Lung (tissue), 12 donors: ENCODE results near the gene OPCML. TPM values are rescaled to one million over a fixed set of nuclear protein-coding genes. Genes with fewer than 3 reads are reported as not detected.

ENCODE experiments used
- ATAC-seq: fragments of 200-7000 bp; cut with Tn5 transposase; one replicate; pipeline ENCODE4 v1.9.1; 2020; ENCODE audit warnings: moderate number of reproducible peaks; ENCODE audit not compliant: insufficient read depth, low FRiP score
- DNase-seq, 3 donors: peaks; one replicate each; pipeline ENCODE4 v3.0.0-alpha.2; 2013 to 2017
- H3K27ac ChIP-seq, 2 donors: one replicate each; pipeline ENCODE4 v1.5.1; 2013; ENCODE audit warnings: mild to moderate bottlenecking in 2 of 2, moderate library complexity in 2 of 2, control low read depth in 1 of 2, inconsistent platforms in 1 of 2, low read depth in 1 of 2, low read length in 1 of 2
- H3K27me3 ChIP-seq, 3 donors: one replicate each; pipeline ENCODE4 v1.5.1; 2013; ENCODE audit warnings: low read length in 2 of 3; ENCODE audit not compliant: control insufficient read depth in 3 of 3, insufficient read depth in 3 of 3
- H3K36me3 ChIP-seq, 4 donors: one replicate each; pipeline ENCODE4 v1.5.1; 2013; ENCODE audit warnings: low read length in 4 of 4, mild to moderate bottlenecking in 1 of 4, moderate library complexity in 1 of 4; ENCODE audit not compliant: control insufficient read depth in 4 of 4, insufficient read depth in 4 of 4
- H3K4me1 ChIP-seq, 5 donors: one replicate each; pipeline ENCODE4 v1.5.1; 2013; ENCODE audit warnings: low read length in 5 of 5, mild to moderate bottlenecking in 2 of 5, moderate library complexity in 1 of 5; ENCODE audit not compliant: control insufficient read depth in 5 of 5, insufficient read depth in 5 of 5
- H3K4me3 ChIP-seq: one replicate; pipeline ENCODE4 v1.5.1; 2013; ENCODE audit warnings: mild to moderate bottlenecking, control low read depth, moderate library complexity
- H3K9ac ChIP-seq, 2 donors: one replicate each; pipeline ENCODE4 v1.5.1; 2013; ENCODE audit warnings: low read length in 2 of 2, control low read depth in 1 of 2; ENCODE audit not compliant: insufficient read depth in 1 of 2
- H3K9me3 ChIP-seq, 4 donors: one replicate each; pipeline ENCODE4 v1.5.1; 2013; ENCODE audit warnings: low read length in 3 of 4, mild to moderate bottlenecking in 1 of 4, moderate library complexity in 1 of 4; ENCODE audit not compliant: control insufficient read depth in 4 of 4, insufficient read depth in 3 of 4
- WGBS, 2 donors: extraction: QIAGEN DNeasy Blood & Tissue Kit; methylation state at CpG; one replicate each; pipeline ENCODE4 v1.1.7; 2013; 5-methylcytosine and 5-hydroxymethylcytosine counted together
- polyA plus RNA-seq, 2 donors: library from polyadenylated mRNA; stranded (reverse); fragments of 200-250 nt; gene quantifications; one replicate each; pipeline ENCODE4 v1.2.1, GENCODE V29; 2013
- total RNA-seq, 2 donors: library from RNA; depleted of rRNA in 1 of 2; stranded (reverse); fragments of >200 nt in 1 of 2; gene quantifications; one replicate each; pipeline ENCODE4 v1.2.1, GENCODE V29; 2014 to 2021
- TF ChIP-seq, protein P1 (sequence below): IDR thresholded peaks from 2 replicates; pipeline ENCODE4 v1.5.1; 2012; ENCODE audit warnings: mild to moderate bottlenecking; ENCODE audit errors: control extremely low read depth, extremely low read depth
- donor health status: control.
- donor health status: control.
- donor health status: Bipolar disorder and iron deficiency.
- donor health status: healthy.
- donor health status: DM: yes; HTN: yes; CAD: no.

Gene OPCML
- total and polyA plus RNA-seq, 4 donors = 0.49 to 0.74 TPM; not detected in 2

GRCh38 chr11:132977241-132977640 is 555.1 kb downstream of the OPCML start:
- H3K9me3 ChIP-seq = no peaks in the 10 kb centered on the region
- ATAC-seq (no peak), DNase-seq (no peak)
- H3K4me3 ChIP-seq = no peak overlapping the region
- H3K9ac ChIP-seq = no peak overlapping the region
- no peaks in the 10 kb centered on the region for H3K27me3 ChIP-seq
- H3K36me3 ChIP-seq = no peaks in the 10 kb centered on the region
- no peak overlapping the region for H3K27ac ChIP-seq
- TF ChIP-seq, protein P1, sequence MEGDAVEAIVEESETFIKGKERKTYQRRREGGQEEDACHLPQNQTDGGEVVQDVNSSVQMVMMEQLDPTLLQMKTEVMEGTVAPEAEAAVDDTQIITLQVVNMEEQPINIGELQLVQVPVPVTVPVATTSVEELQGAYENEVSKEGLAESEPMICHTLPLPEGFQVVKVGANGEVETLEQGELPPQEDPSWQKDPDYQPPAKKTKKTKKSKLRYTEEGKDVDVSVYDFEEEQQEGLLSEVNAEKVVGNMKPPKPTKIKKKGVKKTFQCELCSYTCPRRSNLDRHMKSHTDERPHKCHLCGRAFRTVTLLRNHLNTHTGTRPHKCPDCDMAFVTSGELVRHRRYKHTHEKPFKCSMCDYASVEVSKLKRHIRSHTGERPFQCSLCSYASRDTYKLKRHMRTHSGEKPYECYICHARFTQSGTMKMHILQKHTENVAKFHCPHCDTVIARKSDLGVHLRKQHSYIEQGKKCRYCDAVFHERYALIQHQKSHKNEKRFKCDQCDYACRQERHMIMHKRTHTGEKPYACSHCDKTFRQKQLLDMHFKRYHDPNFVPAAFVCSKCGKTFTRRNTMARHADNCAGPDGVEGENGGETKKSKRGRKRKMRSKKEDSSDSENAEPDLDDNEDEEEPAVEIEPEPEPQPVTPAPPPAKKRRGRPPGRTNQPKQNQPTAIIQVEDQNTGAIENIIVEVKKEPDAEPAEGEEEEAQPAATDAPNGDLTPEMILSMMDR = no peak
- no peaks in the 10 kb centered on the region for H3K4me1 ChIP-seq
- WGBS, 2 donors = 85 to 88% methylated on average over 2 of the region's 2 CpGs

- no peak overlapping the region for H3K27ac ChIP-seq
- ATAC-seq = no peak
- H3K27me3 ChIP-seq = no peaks in the 10 kb centered on the region
- no peak for DNase-seq
- no peak overlapping the region for H3K4me3 ChIP-seq
- H3K9me3 ChIP-seq = no peaks in the 10 kb centered on the region
- no peaks in the 10 kb centered on the region for H3K36me3 ChIP-seq
- no peaks in the 10 kb centered on the region for H3K4me1 ChIP-seq
- H3K9ac ChIP-seq = no peak overlapping the region
- 77 to 84% methylated on average over 5 of the region's 5 CpGs for WGBS, 2 donors
- TF ChIP-seq, protein P1 = no peak
Observed at GRCh38 chr11:132976115-132976514, 556.2 kb downstream of the OPCML start.

DNA sequence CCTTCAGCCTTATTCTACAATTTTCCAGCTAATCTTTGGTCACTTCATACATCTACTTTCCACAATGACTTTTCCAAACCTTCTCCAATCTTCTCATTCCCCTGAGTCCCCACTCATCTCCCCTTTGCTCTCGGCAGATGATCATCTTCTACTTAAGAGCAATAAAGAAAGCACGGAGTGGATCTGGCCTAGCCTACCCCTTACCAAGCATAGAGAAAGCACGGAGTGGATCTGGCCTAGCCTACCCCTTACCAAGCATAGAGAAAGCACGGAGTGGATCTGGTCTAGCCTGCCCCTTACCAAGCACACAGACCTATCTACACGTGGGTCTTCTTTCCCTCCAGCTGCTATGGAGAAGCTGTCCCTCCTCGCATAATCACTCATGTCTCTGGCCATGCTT is 558.6 kb downstream of the OPCML start:
- Histone ChIP-seq H3K27ac (no peak overlapping the region), H3K27me3 (no peaks in the 10 kb centered on the region), H3K4me1 (no peaks in the 10 kb centered on the region), H3K9ac (no peak overlapping the region), H3K36me3 (no peaks in the 10 kb centered on the region), H3K9me3 (no peaks in the 10 kb centered on the region), H3K4me3 (no peak overlapping the region)
- no peak for DNase-seq
- 65 to 71% methylated on average over 6 of the region's 6 CpGs for WGBS, 2 donors
- TF ChIP-seq, protein P1 = no peak
- ATAC-seq = no peak

- WGBS, 2 donors = 72 to 79% methylated on average over 3 of the region's 3 CpGs
- H3K4me3 ChIP-seq = no peak overlapping the region
- no peak for ATAC-seq
Observed at GRCh38 chr11:132972565-132972964, 559.7 kb downstream of the OPCML start.

More at GRCh38 chr11:132972565-132972964, 559.7 kb downstream of the OPCML start:
- Histone ChIP-seq H3K36me3 (no peaks in the 10 kb centered on the region), H3K27me3 (no peaks in the 10 kb centered on the region), H3K4me1 (no peaks in the 10 kb centered on the region), H3K9ac (no peak overlapping the region), H3K27ac (no peak overlapping the region), H3K9me3 (no peaks in the 10 kb centered on the region)
- DNase-seq = no peak
- TF ChIP-seq, protein P1 = no peak
